RKO (cell line): ENCODE measurements around the gene HMHB1.
"Not testable (repeated sequence)": the region's sequence is repeated elsewhere in the genome, so short reads cannot be mapped to it uniquely, and the experiment has no call there.

Source experiments
- DNase-seq: peaks from one replicate; pipeline ENCODE4 v3.0.0-alpha.2; 2016; ENCODE audit warnings: low spot score

The HMHB1 gene

DNA sequence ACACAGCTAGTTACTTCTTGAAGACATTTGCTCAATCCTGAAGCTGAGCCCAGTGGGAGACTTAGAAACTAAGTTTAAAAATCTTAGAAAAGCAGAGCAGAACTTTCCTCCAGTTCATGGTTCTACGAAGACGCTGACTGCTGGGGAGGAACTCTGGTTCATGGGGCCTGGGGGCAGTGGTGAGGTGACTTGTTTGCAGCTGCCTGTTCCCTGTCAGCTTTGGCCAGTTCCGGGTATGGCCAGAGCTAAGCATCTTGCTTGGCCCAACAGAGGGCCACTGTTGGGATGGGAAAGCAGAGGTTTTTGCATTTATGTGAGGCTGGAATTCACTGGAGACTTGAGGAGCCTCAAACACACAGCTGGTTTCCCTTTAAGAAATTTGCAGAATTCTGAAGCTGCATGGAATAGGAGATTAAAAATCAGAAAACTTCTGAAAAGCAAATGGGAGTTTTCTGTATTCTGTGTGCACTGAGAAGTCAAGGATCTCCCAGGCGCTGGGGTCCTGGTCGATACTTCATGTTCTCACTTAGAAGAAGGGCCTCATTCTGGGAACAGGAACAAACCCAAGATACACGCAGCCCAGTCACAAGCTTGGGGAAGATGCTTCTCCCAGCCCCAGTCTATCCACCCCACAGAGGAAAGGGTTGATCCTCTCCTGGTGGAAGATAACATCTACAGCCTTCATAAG, 10.6 kb upstream of the HMHB1 start:
- DNase-seq = no peak

GRCh38 chr5:143805861-143806260, 6.1 kb upstream of the HMHB1 start:
- no peak for DNase-seq

DNA sequence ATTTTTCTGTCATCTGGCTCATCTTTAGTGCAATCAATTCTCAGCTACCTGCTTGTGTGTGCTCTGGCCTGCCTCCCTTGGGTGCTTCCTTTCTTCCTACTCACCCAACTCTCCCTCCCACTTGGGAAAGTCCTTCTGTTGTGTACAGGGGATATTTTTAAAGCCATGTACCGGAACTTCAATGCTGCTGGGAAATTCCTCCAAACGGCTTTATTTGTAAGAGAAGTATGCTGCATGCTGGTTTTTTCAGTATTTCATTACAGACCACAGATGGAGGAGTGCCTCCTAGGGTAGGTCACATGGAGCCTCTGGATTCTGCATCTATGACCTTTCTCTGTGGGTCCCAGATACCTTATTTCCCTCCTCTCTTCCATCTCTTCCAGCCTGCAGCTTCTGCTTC, 5.4 kb upstream of the HMHB1 start:
- DNase-seq = no peak

- no peak for DNase-seq
Measured at GRCh38 chr5:143807401-143807800, 4.6 kb upstream of the HMHB1 start.

DNA sequence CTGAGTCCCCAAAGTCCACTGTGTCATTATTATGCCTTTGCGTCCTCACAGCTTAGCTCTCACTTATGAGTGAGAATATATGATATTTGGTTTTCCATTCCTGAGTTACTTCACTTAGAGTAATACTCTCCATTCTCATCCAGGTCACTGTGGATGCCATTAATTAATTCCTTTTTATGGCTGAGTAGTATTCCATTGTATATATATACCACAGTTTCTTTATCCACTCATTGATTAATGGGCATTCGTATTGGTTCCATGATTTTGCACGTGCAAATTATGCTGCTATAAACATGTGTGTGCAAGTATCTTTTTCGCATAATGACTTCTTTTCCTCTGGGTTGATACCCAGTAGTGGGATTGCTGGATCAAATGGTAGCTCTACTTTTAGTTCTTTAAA, 4.4 kb downstream of the HMHB1 start:
- not testable (repeated sequence) for DNase-seq

DNA sequence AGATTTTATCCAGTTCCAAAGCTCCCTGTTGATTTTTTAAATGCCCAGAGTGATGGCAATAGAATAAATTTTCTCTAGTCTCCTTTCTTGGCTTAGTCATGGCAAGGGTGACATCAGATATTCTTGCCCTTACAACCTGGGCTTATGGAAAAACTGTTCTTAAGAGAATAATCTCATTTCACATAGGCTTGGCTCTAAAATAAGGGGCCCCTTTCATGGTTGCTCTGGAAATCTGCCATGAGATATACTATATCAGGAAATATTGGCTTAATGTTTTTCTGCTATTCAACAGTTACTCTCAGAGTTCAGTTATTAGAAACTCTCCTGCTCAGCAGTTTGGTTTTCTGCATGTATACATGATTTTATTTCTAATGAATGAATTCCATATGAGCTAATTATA, 7.8 kb downstream of the HMHB1 start:
- DNase-seq = no peak

DNA sequence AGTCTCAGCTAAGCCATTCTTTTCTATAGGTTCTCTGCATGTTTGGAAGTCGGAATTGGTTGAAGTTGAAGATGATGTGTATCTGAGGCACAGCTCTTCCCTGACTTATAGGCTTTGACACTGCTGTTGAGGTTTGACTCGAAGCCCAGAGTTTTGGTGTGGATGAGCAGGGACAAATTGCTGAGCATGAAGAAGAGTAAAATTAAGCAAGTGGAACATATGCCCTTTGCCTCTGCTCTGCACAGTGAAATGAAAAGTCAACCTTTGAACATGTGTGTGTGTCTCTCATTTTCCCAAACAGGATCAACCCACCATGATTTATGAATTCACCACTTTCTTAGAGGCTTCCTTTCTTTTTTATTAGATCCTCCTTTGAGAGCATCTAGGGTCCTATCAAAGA, 8.5 kb downstream of the HMHB1 start:
- no peak for DNase-seq

GRCh38 chr5:143824851-143825720, 13.1 kb downstream of the HMHB1 start:
- peak; percentile 52 for DNase-seq

DNA sequence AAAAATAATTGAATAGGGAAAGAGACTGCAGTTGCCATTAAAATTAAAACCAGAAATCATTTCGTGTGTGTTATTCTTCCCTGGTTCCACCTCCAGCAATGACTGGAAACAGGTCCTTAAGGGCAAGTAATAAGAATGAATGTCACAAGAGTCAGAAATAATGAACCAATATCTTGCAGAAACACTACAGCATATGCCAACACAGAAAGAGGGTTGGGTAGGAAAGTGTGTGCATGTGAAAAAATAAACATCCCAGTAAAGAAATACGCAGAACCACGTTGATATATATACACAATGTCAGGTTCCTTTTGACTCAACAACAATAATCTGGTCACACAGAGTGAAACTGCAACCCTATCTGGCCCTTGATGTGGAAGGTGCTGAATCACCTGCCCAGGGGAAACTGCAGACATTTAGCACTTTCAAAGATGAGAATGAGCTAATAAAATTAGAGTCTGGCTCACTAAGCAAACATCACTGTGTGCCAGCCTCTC, 15.0 kb downstream of the HMHB1 start:
- DNase-seq = no peak

DNA sequence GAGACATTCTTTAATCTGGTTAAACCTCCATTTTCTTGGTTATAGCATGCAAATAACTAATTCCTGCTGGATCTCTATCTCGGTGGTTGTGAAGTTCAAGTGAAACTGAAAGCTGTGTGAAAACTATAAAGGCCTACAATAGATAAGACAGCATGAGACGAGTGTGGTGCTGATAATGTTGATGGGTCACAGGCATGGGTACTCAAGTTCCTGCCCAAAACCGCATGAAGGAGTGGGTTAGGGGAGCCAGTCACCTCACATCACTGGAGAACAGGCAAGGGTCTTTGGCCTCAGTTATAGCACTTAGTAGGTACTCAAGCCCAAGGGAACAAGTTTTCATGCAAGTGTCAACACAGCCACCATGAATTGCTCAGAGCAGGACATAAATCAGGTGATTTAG, 16.7 kb downstream of the HMHB1 start:
- no peak for DNase-seq

GRCh38 chr5:143833177-143833576, 21.2 kb downstream of the HMHB1 start:
- peak; percentile 15 for DNase-seq

DNA sequence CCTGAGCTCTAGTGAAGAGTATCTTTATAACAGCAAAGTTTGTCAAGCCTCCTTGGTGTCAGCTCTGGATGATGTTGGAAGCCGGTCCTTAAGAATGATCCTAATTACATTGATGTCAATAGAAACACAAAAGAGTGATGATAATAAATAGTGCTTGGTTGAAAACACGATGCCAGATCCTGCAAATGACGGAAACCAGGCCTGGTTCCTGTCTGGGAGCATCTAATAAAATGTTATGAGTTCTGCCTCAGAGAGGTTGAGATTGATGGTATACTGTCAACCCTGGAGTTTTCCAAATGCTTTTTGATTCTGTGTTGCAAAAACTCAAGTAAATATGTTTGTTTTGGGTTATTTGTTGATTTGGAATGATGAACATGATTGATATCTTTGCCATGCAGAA, 23.3 kb downstream of the HMHB1 start:
- DNase-seq = no peak

DNA sequence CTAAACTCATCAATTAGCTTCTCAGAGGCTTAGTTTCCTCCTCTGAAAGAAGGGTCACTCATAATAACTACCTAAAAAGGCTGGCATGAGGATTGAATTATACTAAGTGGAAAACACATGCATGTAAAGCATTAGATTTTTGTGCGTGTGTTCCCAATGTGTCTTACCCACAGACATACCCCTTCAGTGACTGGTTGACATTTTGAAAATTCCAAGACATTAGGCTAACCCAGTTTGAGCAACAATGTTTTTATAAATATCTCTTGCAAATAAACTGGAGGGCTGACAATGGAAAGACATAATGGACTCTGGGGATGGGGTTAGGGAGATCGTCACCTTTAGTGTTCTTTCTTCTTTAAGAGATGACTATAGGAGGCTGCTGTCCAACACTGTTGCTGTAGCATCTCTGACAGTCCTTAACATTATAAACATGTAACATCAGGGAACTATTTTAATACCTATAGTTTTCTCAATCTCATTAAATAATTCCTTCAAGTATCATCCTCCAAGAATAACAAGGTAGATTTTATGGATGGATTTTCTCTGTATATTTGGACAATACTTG, 24.3 kb downstream of the HMHB1 start:
- DNase-seq = no peak

DNA sequence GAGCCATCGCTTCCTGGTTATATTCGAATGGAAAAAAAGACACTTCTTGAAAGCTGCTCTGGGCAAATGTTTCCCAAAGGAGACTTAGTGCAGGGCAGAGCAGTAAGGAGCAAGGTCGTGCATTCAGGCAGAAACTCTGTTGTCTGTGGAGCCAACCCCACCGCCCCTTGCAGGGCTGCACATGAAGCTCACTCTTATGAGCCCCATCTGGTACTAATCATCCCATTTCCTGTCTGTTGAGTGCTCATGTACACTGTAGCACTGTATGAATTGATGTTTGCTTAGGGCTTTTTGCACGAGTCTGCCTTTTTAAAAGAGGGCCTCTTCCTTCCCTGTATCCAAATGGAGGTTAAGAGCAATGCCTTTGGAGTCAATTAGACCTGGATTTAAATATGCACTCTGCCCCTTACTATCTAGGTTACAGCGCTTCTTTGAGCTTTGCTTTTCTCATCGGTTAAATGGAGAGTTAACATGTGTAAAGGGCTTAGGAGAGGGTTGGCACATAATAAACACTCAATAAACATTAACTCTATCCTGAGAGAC, 25.4 kb downstream of the HMHB1 start:
- no peak for DNase-seq

GRCh38 chr5:143841446-143841845, 29.5 kb downstream of the HMHB1 start:
- no peak for DNase-seq

- no peak for DNase-seq
Measured at GRCh38 chr5:143842920-143843319, 31.0 kb downstream of the HMHB1 start.

- no peak for DNase-seq
Measured at GRCh38 chr5:143843461-143843860, 31.5 kb downstream of the HMHB1 start.

DNA sequence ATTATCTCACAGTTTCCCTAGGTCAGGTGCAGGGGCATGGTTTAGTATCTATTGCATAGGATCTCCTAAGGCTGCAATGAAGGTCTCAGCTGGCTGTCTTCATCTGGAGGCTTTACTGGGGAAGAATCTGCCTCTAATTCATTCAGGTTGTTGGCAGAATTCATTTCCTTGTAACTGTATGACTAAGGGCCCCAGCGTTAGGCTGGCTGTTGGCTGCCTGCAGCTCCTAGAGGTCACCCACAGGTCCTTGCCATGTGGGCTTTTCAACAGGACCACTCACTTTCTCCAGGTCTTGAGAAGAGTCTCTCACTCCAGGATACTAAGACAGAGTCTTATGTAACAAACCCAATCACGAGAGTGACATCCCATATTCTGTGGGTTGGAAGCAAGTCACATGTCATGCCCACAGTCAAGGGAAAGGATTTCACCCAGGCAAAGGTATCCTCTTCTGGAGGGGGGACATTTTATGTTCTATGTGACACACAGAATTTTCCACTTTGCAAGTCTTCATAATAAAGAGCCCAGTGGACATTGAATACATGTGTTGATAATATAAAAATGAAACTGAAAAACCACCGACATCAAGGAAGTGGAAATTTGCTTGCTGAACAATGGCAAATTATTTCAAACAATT, 38.2 kb downstream of the HMHB1 start:
- DNase-seq = no peak

DNA sequence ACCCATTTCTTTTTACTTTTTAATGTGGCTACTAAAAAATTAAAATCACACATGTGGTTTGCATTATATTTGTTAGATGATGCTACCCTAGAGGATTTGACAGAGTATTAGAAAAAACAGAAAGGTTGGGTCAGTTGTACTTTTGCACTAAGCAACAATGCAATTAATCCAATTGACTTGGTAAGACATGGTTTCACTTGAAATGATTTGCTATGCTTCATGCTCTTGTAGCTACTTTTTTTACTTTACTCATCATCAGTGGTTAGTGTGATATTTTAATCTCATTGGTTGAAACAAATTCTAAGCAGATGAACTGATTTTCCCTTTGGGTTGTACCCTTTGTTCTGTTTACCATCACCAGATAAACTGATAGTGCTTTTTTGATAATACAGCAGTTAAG, 39.4 kb downstream of the HMHB1 start:
- no peak for DNase-seq

DNA sequence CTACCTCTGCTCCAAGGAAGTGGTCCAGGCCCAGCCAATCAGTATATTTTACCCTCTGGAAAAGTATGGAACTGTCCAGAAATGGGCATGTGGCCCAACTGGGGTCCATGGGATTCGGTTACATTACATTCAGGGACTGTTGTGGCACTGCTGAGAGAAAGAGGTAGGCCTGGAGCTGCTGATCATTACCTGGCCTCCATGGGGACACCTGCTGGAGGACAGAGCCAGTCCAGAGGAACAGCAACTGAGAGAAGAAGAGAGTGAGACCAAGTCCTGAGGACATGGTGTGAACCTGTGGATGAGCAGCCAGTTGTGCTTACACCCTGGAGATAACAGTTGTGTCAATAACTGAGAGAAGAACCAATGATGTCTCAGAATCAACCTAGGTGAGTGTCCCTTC, 48.2 kb downstream of the HMHB1 start:
- no peak for DNase-seq

DNA sequence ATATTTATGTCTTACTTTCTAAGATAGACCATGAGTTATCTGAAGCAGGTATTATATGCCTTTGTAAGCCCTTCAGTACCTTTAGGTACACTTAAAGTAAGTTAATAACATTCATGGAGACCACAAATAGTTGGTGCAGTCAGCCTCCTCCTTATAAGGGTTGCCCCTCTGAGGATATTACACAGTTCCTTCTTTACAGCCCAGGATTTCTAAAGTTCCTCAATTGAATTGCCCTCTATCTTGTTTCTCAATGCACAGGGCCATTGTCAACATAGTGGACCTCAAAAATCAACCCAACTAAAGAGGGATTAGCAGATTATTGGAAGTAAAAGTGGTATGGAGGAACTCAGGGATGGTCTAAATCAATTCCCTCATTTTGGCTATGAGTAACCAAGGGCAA, 50.3 kb downstream of the HMHB1 start:
- DNase-seq = no peak

DNA sequence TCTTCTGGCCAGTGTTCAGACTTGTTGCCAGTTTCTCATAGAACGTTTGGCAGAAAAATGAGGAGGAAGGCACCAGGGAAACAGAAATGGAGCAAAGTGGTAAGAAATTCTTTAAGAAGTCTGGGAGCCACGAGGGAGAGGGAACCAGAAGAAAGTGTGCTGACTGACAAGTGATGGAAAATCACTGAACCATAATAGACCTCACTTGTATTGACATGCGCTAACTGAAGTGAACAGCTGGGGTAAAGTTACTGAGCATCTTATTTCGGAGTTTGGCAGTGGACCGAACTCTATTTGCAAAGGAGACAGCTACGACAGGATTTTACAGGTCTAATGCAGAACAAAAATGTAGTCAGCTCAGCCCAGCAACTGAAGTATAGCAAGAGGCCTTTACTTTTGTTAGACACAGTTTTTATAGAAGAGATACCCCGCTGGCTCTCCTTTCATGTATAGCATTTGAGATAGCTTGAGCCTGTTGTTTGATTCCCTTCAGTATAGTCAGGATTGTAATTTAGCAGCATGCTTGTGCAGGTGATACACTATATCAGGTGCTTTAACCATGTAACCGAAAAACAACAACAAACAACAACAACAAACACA, 53.6 kb downstream of the HMHB1 start:
- no peak for DNase-seq
